RPMI8226 (cell line): Measurements from ENCODE around the gene SLC22A9.

Experiments used
- DNase-seq: peaks from one replicate; pipeline ENCODE4 v3.0.0-alpha.2; 2015

The SLC22A9 gene

GRCh38 chr11:63445118-63445517 is 75.5 kb downstream of the SLC22A9 start:
- no peak for DNase-seq

DNA sequence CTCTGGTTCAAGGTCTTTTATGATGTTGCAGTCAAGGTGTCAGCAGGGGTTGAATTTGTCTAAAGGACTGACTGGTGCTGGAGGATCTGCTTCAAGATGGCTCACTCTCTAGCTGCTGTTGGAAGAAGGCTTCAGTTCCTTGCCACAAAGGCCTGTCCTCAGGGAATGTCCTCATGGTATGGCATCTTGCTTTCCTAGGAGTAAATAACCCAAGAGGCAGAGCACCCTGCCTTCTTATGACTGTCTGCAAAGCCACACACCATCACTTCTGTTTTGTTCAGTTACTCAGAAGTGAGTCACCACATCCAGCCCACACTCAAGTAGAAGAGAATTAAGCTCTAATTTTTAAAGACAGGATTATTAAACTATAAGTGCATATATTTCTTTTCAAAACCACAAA is 76.1 kb downstream of the SLC22A9 start:
- no peak for DNase-seq

GRCh38 chr11:63448646-63449045 is 79.1 kb downstream of the SLC22A9 start:
- DNase-seq: no peak

GRCh38 chr11:63459586-63459985 is 90.0 kb downstream of the SLC22A9 start:
- DNase-seq: no peak
